ENCODE results near the gene STK17B. TPM values are rescaled to one million over a fixed set of nuclear protein-coding genes. Genes with fewer than 3 reads are reported as not detected.
A peak's percentile ranks its signal among the peaks of the same experiment; 100 is the strongest.

Gene STK17B
- total RNA-seq, 1 donor = 139 TPM

DNA sequence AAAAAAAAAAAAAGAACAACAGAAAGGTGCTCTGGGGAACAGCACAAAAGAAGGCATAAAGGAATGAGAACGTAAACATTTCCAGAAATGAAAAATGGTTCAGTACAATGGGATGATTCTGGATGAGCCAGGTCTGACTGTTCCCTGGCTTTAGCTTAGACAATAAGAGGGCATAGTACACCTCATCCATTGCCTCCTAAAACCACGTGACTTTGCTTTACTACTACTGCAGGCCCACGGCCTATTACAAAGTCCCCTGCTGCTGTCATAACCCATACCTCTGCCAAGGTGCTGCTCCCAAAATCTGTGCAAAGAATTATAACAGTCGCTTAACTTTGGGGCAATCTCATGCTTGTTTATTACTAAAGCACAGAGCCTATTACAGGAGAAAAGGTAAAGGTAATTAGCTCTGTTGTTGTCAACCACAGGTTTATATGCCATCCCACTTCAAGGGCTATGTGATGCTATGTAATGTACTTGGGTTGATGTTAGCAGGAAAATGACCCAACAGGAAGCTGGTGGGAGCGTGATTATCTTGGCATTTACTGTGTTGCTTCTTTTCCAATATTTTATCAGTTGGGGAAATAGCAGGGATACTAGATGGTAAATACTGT lies 26.8 kb downstream of the STK17B start:
- no peak overlapping the region for H3K4me3 ChIP-seq (ENCODE audit: insufficient read depth, low read length)
- H3K27ac ChIP-seq (ENCODE audit: low read depth, low read length) = peak overlapping the region; percentile 33
- peaks cover 83% of the 10 kb centered on the region for H3K36me3 ChIP-seq (ENCODE audit: insufficient read depth, low read length)
- H4K20me1 ChIP-seq (ENCODE audit: insufficient read depth, low read length) = no peaks in the 10 kb centered on the region
- peaks cover 20% of the 10 kb centered on the region for H3K4me1 ChIP-seq (ENCODE audit: insufficient read depth, low read length)
- DNase-seq (ENCODE audit: insufficient read length, low spot score, missing footprints) = no peak
- no peaks in the 10 kb centered on the region for H3K27me3 ChIP-seq (ENCODE audit: insufficient read depth, low read length)
- peaks cover 29% of the 10 kb centered on the region for H3K79me2 ChIP-seq (ENCODE audit: insufficient read depth, low read length)
- TF ChIP-seq, protein P1, sequence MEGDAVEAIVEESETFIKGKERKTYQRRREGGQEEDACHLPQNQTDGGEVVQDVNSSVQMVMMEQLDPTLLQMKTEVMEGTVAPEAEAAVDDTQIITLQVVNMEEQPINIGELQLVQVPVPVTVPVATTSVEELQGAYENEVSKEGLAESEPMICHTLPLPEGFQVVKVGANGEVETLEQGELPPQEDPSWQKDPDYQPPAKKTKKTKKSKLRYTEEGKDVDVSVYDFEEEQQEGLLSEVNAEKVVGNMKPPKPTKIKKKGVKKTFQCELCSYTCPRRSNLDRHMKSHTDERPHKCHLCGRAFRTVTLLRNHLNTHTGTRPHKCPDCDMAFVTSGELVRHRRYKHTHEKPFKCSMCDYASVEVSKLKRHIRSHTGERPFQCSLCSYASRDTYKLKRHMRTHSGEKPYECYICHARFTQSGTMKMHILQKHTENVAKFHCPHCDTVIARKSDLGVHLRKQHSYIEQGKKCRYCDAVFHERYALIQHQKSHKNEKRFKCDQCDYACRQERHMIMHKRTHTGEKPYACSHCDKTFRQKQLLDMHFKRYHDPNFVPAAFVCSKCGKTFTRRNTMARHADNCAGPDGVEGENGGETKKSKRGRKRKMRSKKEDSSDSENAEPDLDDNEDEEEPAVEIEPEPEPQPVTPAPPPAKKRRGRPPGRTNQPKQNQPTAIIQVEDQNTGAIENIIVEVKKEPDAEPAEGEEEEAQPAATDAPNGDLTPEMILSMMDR (IDR thresholded peaks at IDR 0.05; ENCODE audit: extremely low read depth, low read depth, low read length) = no peak
- no peak overlapping the region for H2AFZ ChIP-seq (ENCODE audit: low read length)
- H3K9me3 ChIP-seq (ENCODE audit: low read depth, low read length) = no peaks in the 10 kb centered on the region
- no peak overlapping the region for H3K4me2 ChIP-seq (ENCODE audit: insufficient read depth, low read length)

- Histone ChIP-seq H4K20me1 (ENCODE audit: insufficient read depth, low read length) (no peaks in the 10 kb centered on the region), H3K27me3 (ENCODE audit: insufficient read depth, low read length) (no peaks in the 10 kb centered on the region), H3K27ac (ENCODE audit: low read depth, low read length) (peak overlapping the region; percentile 52), H3K36me3 (ENCODE audit: insufficient read depth, low read length) (peaks cover 85% of the 10 kb centered on the region), H3K4me2 (ENCODE audit: insufficient read depth, low read length) (no peak overlapping the region), H3K4me3 (ENCODE audit: insufficient read depth, low read length) (no peak overlapping the region), H3K79me2 (ENCODE audit: insufficient read depth, low read length) (peaks cover 21% of the 10 kb centered on the region), H2AFZ (ENCODE audit: low read length) (no peak overlapping the region), H3K9me3 (ENCODE audit: low read depth, low read length) (no peaks in the 10 kb centered on the region), H3K4me1 (ENCODE audit: insufficient read depth, low read length) (peaks cover 20% of the 10 kb centered on the region)
- DNase-seq (ENCODE audit: insufficient read length, low spot score, missing footprints) = peak; percentile 26
- TF ChIP-seq, protein P1 (IDR thresholded peaks at IDR 0.05; ENCODE audit: extremely low read depth, low read depth, low read length) = no peak
Measured at GRCh38 chr2:196143730-196144131, 27.6 kb downstream of the STK17B start.

- Histone ChIP-seq H3K27ac (ENCODE audit: low read depth, low read length) (peak overlapping the region; percentile 52), H3K27me3 (ENCODE audit: insufficient read depth, low read length) (no peaks in the 10 kb centered on the region), H3K36me3 (ENCODE audit: insufficient read depth, low read length) (peaks cover 86% of the 10 kb centered on the region), H3K4me2 (ENCODE audit: insufficient read depth, low read length) (no peak overlapping the region), H3K4me1 (ENCODE audit: insufficient read depth, low read length) (peaks cover 20% of the 10 kb centered on the region), H3K4me3 (ENCODE audit: insufficient read depth, low read length) (no peak overlapping the region), H3K79me2 (ENCODE audit: insufficient read depth, low read length) (peaks cover 17% of the 10 kb centered on the region), H3K9me3 (ENCODE audit: low read depth, low read length) (no peaks in the 10 kb centered on the region), H4K20me1 (ENCODE audit: insufficient read depth, low read length) (no peaks in the 10 kb centered on the region), H2AFZ (ENCODE audit: low read length) (no peak overlapping the region)
- no peak for DNase-seq (ENCODE audit: insufficient read length, low spot score, missing footprints)
- TF ChIP-seq, protein P1 (IDR thresholded peaks at IDR 0.05; ENCODE audit: extremely low read depth, low read depth, low read length) = no peak
Measured at GRCh38 chr2:196142825-196143224, 28.6 kb downstream of the STK17B start.

- TF ChIP-seq, protein P1 (IDR thresholded peaks at IDR 0.05; ENCODE audit: extremely low read depth, low read depth, low read length) = no peak
- Histone ChIP-seq H3K4me1 (ENCODE audit: insufficient read depth, low read length) (peaks cover 15% of the 10 kb centered on the region), H3K27me3 (ENCODE audit: insufficient read depth, low read length) (no peaks in the 10 kb centered on the region), H3K79me2 (ENCODE audit: insufficient read depth, low read length) (peaks cover 15% of the 10 kb centered on the region), H4K20me1 (ENCODE audit: insufficient read depth, low read length) (no peaks in the 10 kb centered on the region), H3K4me2 (ENCODE audit: insufficient read depth, low read length) (no peak overlapping the region), H3K36me3 (ENCODE audit: insufficient read depth, low read length) (peaks cover 92% of the 10 kb centered on the region), H2AFZ (ENCODE audit: low read length) (no peak overlapping the region), H3K4me3 (ENCODE audit: insufficient read depth, low read length) (no peak overlapping the region), H3K27ac (ENCODE audit: low read depth, low read length) (no peak overlapping the region), H3K9me3 (ENCODE audit: low read depth, low read length) (no peaks in the 10 kb centered on the region)
- DNase-seq (ENCODE audit: insufficient read length, low spot score, missing footprints) = peak; percentile 13
Measured at GRCh38 chr2:196140213-196140612, 31.2 kb downstream of the STK17B start.

Measured in osteoblast (primary cell).